ENCODE results near the gene ZMYND8.

ZMYND8 gene

GRCh38 chr20:47212606-47213207 is 143.8 kb downstream of the ZMYND8 start:
- TF ChIP-seq EZH2 (IDR thresholded peaks at IDR 0.05; ENCODE audit: borderline replicate concordance, low read length) (no peak), CTCF (IDR thresholded peaks at IDR 0.05; ENCODE audit: low read length) (no peak)
- no peaks in the 10 kb centered on the region for H3K9me2 ChIP-seq (ENCODE audit: low read depth, low read length)
- no peaks in the 10 kb centered on the region; the same call in 1 of the 2 replicates for H3K79me2 ChIP-seq (ENCODE audit: insufficient read depth, low read length)
- H3K27me3 ChIP-seq (ENCODE audit: insufficient read depth, low read length) = no peaks in the 10 kb centered on the region
- peaks cover 95% of the 10 kb centered on the region for H3K36me3 ChIP-seq (ENCODE audit: insufficient read depth, low read length)
- H3K9ac ChIP-seq (ENCODE audit: low read length) = no peak overlapping the region
- no peaks in the 10 kb centered on the region for H3K4me1 ChIP-seq (ENCODE audit: insufficient read depth, low read length, severe bottlenecking)
- no peaks in the 10 kb centered on the region for H3K9me3 ChIP-seq (ENCODE audit: low read length)
- H3F3A ChIP-seq (ENCODE audit: insufficient read depth, low read length) = no peaks in the 10 kb centered on the region
- no peaks in the 10 kb centered on the region for H4K20me1 ChIP-seq (ENCODE audit: insufficient read depth, low read length)
- no peak overlapping the region for H3K4me3 ChIP-seq (ENCODE audit: low read depth, low read length, poor library complexity, severe bottlenecking)
- H3K27ac ChIP-seq (ENCODE audit: low read depth, low read length, poor library complexity, severe bottlenecking) = no peak overlapping the region
- no peak overlapping the region for H2AFZ ChIP-seq (ENCODE audit: low read length)
- H3K4me2 ChIP-seq (ENCODE audit: low read length) = no peak overlapping the region

GRCh38 chr20:47211036-47211435 is 145.5 kb downstream of the ZMYND8 start:
- Histone ChIP-seq H3K9ac (ENCODE audit: low read length) (no peak overlapping the region), H3K9me2 (ENCODE audit: low read depth, low read length) (no peaks in the 10 kb centered on the region), H3K36me3 (ENCODE audit: insufficient read depth, low read length) (peaks cover 80% of the 10 kb centered on the region), H3K9me3 (ENCODE audit: low read length) (no peaks in the 10 kb centered on the region), H3K4me1 (ENCODE audit: insufficient read depth, low read length, severe bottlenecking) (peaks cover 2% of the 10 kb centered on the region), H3F3A (ENCODE audit: insufficient read depth, low read length) (no peaks in the 10 kb centered on the region), H3K79me2 (ENCODE audit: insufficient read depth, low read length) (no peaks in the 10 kb centered on the region), H2AFZ (ENCODE audit: low read length) (no peak overlapping the region), H3K4me3 (ENCODE audit: low read depth, low read length, poor library complexity, severe bottlenecking) (no peak overlapping the region), H3K4me2 (ENCODE audit: low read length) (no peak overlapping the region), H3K27ac (ENCODE audit: low read depth, low read length, poor library complexity, severe bottlenecking) (no peak overlapping the region), H4K20me1 (ENCODE audit: insufficient read depth, low read length) (no peaks in the 10 kb centered on the region), H3K27me3 (ENCODE audit: insufficient read depth, low read length) (no peaks in the 10 kb centered on the region)
- TF ChIP-seq CTCF (IDR thresholded peaks at IDR 0.05; ENCODE audit: low read length) (no peak), EZH2 (IDR thresholded peaks at IDR 0.05; ENCODE audit: borderline replicate concordance, low read length) (no peak)

GRCh38 chr20:47210470-47210869 is 146.0 kb downstream of the ZMYND8 start:
- H3K9me3 ChIP-seq (ENCODE audit: low read length) = no peaks in the 10 kb centered on the region
- H3K36me3 ChIP-seq (ENCODE audit: insufficient read depth, low read length) = peaks cover 74% of the 10 kb centered on the region
- H3K4me3 ChIP-seq (ENCODE audit: low read depth, low read length, poor library complexity, severe bottlenecking) = no peak overlapping the region
- H3K79me2 ChIP-seq (ENCODE audit: insufficient read depth, low read length) = no peaks in the 10 kb centered on the region
- H3F3A ChIP-seq (ENCODE audit: insufficient read depth, low read length) = no peaks in the 10 kb centered on the region
- no peaks in the 10 kb centered on the region for H3K9me2 ChIP-seq (ENCODE audit: low read depth, low read length)
- no peaks in the 10 kb centered on the region for H4K20me1 ChIP-seq (ENCODE audit: insufficient read depth, low read length)
- H3K27me3 ChIP-seq (ENCODE audit: insufficient read depth, low read length) = no peaks in the 10 kb centered on the region
- H3K27ac ChIP-seq (ENCODE audit: low read depth, low read length, poor library complexity, severe bottlenecking) = no peak overlapping the region
- no peak overlapping the region for H3K9ac ChIP-seq (ENCODE audit: low read length)
- no peak overlapping the region for H3K4me2 ChIP-seq (ENCODE audit: low read length)
- TF ChIP-seq EZH2 (IDR thresholded peaks at IDR 0.05; ENCODE audit: borderline replicate concordance, low read length) (no peak), CTCF (IDR thresholded peaks at IDR 0.05; ENCODE audit: low read length) (no peak)
- H2AFZ ChIP-seq (ENCODE audit: low read length) = no peak overlapping the region
- peaks cover 7% of the 10 kb centered on the region for H3K4me1 ChIP-seq (ENCODE audit: insufficient read depth, low read length, severe bottlenecking)

Measured in OCI-LY1 (cell line).